ENCODE results near the gene SLC43A3. TPM values are rescaled to one million over a fixed set of nuclear protein-coding genes. Genes with fewer than 3 reads are reported as not detected.

The SLC43A3 gene
- total and polyA plus RNA-seq, 9 of the 15 experiments (the other 6 are each of a cell fraction or from before 2014, with no cell fraction given) = 63.7 to 281 (median 139) TPM

GRCh38 chr11:57395905-57396623 lies 30.9 kb downstream of the SLC43A3 start (continued):
- TF ChIP-seq UBTF (IDR thresholded peaks at IDR 0.05; ENCODE audit: borderline replicate concordance in 1 of 2, low read depth in 2 of 2, low read length in 2 of 2) (0 out of 4 replicates have a peak, but pooled peaks of 1 of the 2 experiments have one; percentile 63), WHSC1 (IDR thresholded peaks at IDR 0.05; ENCODE audit: low read length) (no peak), RFX7 (CRISPR knock-in tag; IDR thresholded peaks at IDR 0.05) (no peak), ELF4 (CRISPR knock-in tag; IDR thresholded peaks at IDR 0.05) (peak; percentile 62; the same call in 1 of the 2 replicates), RBM39 (optimal IDR thresholded peaks at IDR 0.05; ENCODE audit: low read depth, low read length) (no peak), HMBOX1 (IDR thresholded peaks at IDR 0.05) (peak; percentile 88), NR4A1 (CRISPR knock-in tag; IDR thresholded peaks at IDR 0.05) (no peak), NR4A1 (tag; IDR thresholded peaks at IDR 0.05) (0 out of 2 replicates have a peak, but pooled peaks have one; percentile 49), ZNF589 (CRISPR knock-in tag; IDR thresholded peaks at IDR 0.05; ENCODE audit: low read depth) (0 out of 2 replicates have a peak, but pooled peaks have one; percentile 33), ZBTB33 (CRISPR knock-in tag; IDR thresholded peaks at IDR 0.05) (no peak), TAL1 (IDR thresholded peaks at IDR 0.05) (peak; percentile 81), BHLHE40 (IDR thresholded peaks at IDR 0.05; ENCODE audit: low read length) (0 out of 2 replicates have a peak, but pooled peaks have one; percentile 20), CBFA2T3 (IDR thresholded peaks at IDR 0.05) (peak; percentile 91), SMAD4 (CRISPR knock-in tag; conservative IDR thresholded peaks at IDR 0.05) (peak; percentile 63; the same call in 1 of the 2 replicates), ZNF197 (CRISPR knock-in tag; IDR thresholded peaks at IDR 0.05; ENCODE audit: low read depth) (peak; percentile 82; the same call in 1 of the 2 replicates), BRD9 (IDR thresholded peaks at IDR 0.05; ENCODE audit: low read depth, partially characterized antibody) (peak; percentile 32), ARID1B (IDR thresholded peaks at IDR 0.05) (peak; percentile 90), DMBX1 (CRISPR knock-in tag; IDR thresholded peaks at IDR 0.05; ENCODE audit: borderline replicate concordance) (peak; percentile 73; the same call in 1 of the 2 replicates), EWSR1 (IDR thresholded peaks at IDR 0.05; ENCODE audit: borderline replicate concordance, low read depth, partially characterized antibody) (no peak), CBFA2T2 (conservative IDR thresholded peaks at IDR 0.05) (peak; percentile 84), TOE1 (IDR thresholded peaks at IDR 0.05; ENCODE audit: borderline replicate concordance) (peak; percentile 35; the same call in 1 of the 2 replicates), TOE1 (CRISPR knock-in tag; IDR thresholded peaks at IDR 0.05; ENCODE audit: borderline replicate concordance, low read depth) (no peak), MTA2 (IDR thresholded peaks at IDR 0.05; ENCODE audit: low read depth) (peak; percentile 63; the same call in 1 of the 2 replicates), PML (IDR thresholded peaks at IDR 0.05; ENCODE audit: low read length) (0 out of 2 replicates have a peak, but pooled peaks have one; percentile 33), SPI1 (IDR thresholded peaks at IDR 0.05; ENCODE audit: borderline replicate concordance, low read depth, low read length) (peak; percentile 73)

Measured in K562 (cell line).